K562 (cell line): ENCODE data around the gene MTHFD2. TPM values are rescaled to one million over a fixed set of nuclear protein-coding genes. Genes with fewer than 3 reads are reported as not detected.

Experiments
- CBFA2T2 ChIP-seq: fragments of 450-650 bp; conservative IDR thresholded peaks from 2 replicates; pipeline ENCODE4 v1.6.1; 2017; ENCODE audit warnings: mild to moderate bottlenecking
- CTBP1 ChIP-seq: fragments of 450-650 bp; IDR thresholded peaks from 2 replicates; pipeline ENCODE4 v1.6.1; 2016; ENCODE audit warnings: borderline replicate concordance
- DIDO1 ChIP-seq: fragments of 450-650 bp; IDR thresholded peaks from 2 replicates; pipeline ENCODE4 v1.6.1; 2016; ENCODE audit warnings: low read depth, missing biosample characterization, missing genetic modification characterization
- ETV5 ChIP-seq: sonication (generic); formaldehyde crosslinking; IDR thresholded peaks from 2 replicates; pipeline ENCODE4 v1.4.0; 2020; ENCODE audit warnings: low read depth, mild to moderate bottlenecking, missing genetic modification reagents
- HMBOX1 ChIP-seq: sonication (generic); IDR thresholded peaks from 2 replicates; pipeline ENCODE4 v1.6.1; 2016
- MCM3 ChIP-seq: fragments of 450-650 bp; IDR thresholded peaks from 2 replicates; pipeline ENCODE4 v1.6.1; 2016
- MXI1 ChIP-seq: IDR thresholded peaks from 2 replicates; pipeline ENCODE4 v1.6.1; 2011; ENCODE audit warnings: low read depth, mild to moderate bottlenecking, improper control_type of control experiment, low read length
- NONO ChIP-seq, 2 experiments: fragments of 200-400 bp in 1 of 2; fragments of 450-650 bp in 1 of 2; formaldehyde crosslinking in 1 of 2; IDR thresholded peaks; 2 replicates each; pipeline ENCODE4 v1.6.1; 2017; ENCODE audit warnings: low read depth in 2 of 2, mild to moderate bottlenecking in 2 of 2, moderate library complexity in 2 of 2, low read length in 1 of 2
- PCBP1 ChIP-seq: fragments of 200-400 bp; formaldehyde crosslinking; IDR thresholded peaks from 2 replicates; pipeline ENCODE4 v1.6.1; 2018; ENCODE audit warnings: mild to moderate bottlenecking, low read depth, low read length; ENCODE audit not compliant: poor library complexity, severe bottlenecking
- RB1 ChIP-seq: fragments of 450-650 bp; IDR thresholded peaks from 2 replicates; pipeline ENCODE4 v1.6.1; 2017; ENCODE audit warnings: low read depth, mild to moderate bottlenecking
- RBFOX2 ChIP-seq: fragments of 200-400 bp; formaldehyde crosslinking; IDR thresholded peaks from 2 replicates; pipeline ENCODE4 v1.6.1; 2017; ENCODE audit warnings: low read depth, mild to moderate bottlenecking, low read length, moderate library complexity
- SMAD4 ChIP-seq: fragments of 250-450 bp; sonication (Bioruptor Pico); conservative IDR thresholded peaks from 2 replicates; pipeline ENCODE4 v1.8.0; 2021; ENCODE audit warnings: inconsistent platforms, mild to moderate bottlenecking, moderate library complexity
- ZNF143 ChIP-seq: sonication (generic); formaldehyde crosslinking; IDR thresholded peaks from 2 replicates; pipeline ENCODE4 v1.9.0; 2022; ENCODE audit warnings: mild to moderate bottlenecking, missing genetic modification reagents
- ZNF239 ChIP-seq: fragments of 250-450 bp; sonication (Bioruptor Pico); IDR thresholded peaks from 2 replicates; pipeline ENCODE4 v1.4.0; 2020; ENCODE audit warnings: mild to moderate bottlenecking
- ZNF41 ChIP-seq: fragments of 250-450 bp; sonication (Bioruptor Pico); conservative IDR thresholded peaks from 2 replicates; pipeline ENCODE4 v1.4.0; 2020; ENCODE audit warnings: mild to moderate bottlenecking
- ZNF445 ChIP-seq: fragments of 250-450 bp; sonication (Bioruptor Pico); IDR thresholded peaks from 2 replicates; pipeline ENCODE4 v1.4.0; 2020; ENCODE audit warnings: low read depth, mild to moderate bottlenecking, moderate library complexity
- ZNF785 ChIP-seq: fragments of 250-450 bp; sonication (Bioruptor Pico); IDR thresholded peaks from 2 replicates; pipeline ENCODE4 v1.4.0; 2020; ENCODE audit warnings: mild to moderate bottlenecking
- ZNF830 ChIP-seq: fragments of 250-450 bp; sonication (Bioruptor Pico); IDR thresholded peaks from 2 replicates; pipeline ENCODE4 v1.5.0; 2021; ENCODE audit warnings: mild to moderate bottlenecking
- polyA plus RNA-seq, 8 experiments: library from polyadenylated mRNA; depleted of rRNA in 4 of 8; stranded (reverse) in 5 of 8; unstranded in 3 of 8; fragments of >200 nt; fragmentation: Nextera tagmentation in 2 of 8; fragmentation: Illumina TruSeq in 1 of 8; extraction: Ambion mirVana in 2 of 8; extraction: Trizol in 1 of 8; gene quantifications; 2 replicates each; pipeline versions ENCODE4 v1.2.1 to v1.2.3, GENCODE V29; 2011 to 2014; ENCODE audit warnings: inconsistent platforms in 1 of 8, missing spikeins in 1 of 8
- total RNA-seq, 7 experiments: library from RNA; depleted of rRNA in 6 of 7; stranded (reverse); fragments of >200 nt in 6 of 7; fragmentation: Illumina TruSeq in 2 of 7; extraction: Trizol in 2 of 7; gene quantifications; 2 replicates each; pipeline versions ENCODE4 v1.2.1 to v1.2.3, GENCODE V29; 2011 to 2021; ENCODE audit warnings: low replicate concordance in 1 of 7
- TF ChIP-seq, protein P1 (sequence below): sonication (generic); formaldehyde crosslinking; IDR thresholded peaks from 2 replicates; pipeline ENCODE4 v1.9.0; 2022; ENCODE audit warnings: mild to moderate bottlenecking, missing genetic modification reagents
- TF ChIP-seq, protein P2 (sequence below): fragments of 450-650 bp; IDR thresholded peaks from 2 replicates; pipeline ENCODE4 v1.6.1; 2016; ENCODE audit warnings: antibody characterized with exemption
- TF ChIP-seq, protein P3 (sequence below): fragments of 450-650 bp; IDR thresholded peaks from 2 replicates; pipeline ENCODE4 v1.6.1; 2017; ENCODE audit warnings: mild to moderate bottlenecking, moderate library complexity
- TF ChIP-seq, protein P4 (sequence below): fragments of 450-650 bp; formaldehyde crosslinking; IDR thresholded peaks from 2 replicates; pipeline ENCODE4 v1.4.0; 2022; ENCODE audit warnings: missing genetic modification characterization

The MTHFD2 gene
- total and polyA plus RNA-seq, 9 of the 15 experiments (the other 6 are each of a cell fraction or from before 2014, with no cell fraction given), result 113 to 520 (median 234) TPM

GRCh38 chr2:74186038-74186437 lies 12.4 kb upstream of the MTHFD2 start (continued):
- TF ChIP-seq MCM3 (no peak), RBFOX2 (peak; percentile 52), ZNF41 (CRISPR knock-in tag) (no peak), HMBOX1 (no peak), PCBP1 (no peak), CBFA2T2 (peak; percentile 62), ZNF445 (CRISPR knock-in tag) (no peak), SMAD4 (peak; percentile 73), ZNF830 (CRISPR knock-in tag) (no peak), ZNF239 (CRISPR knock-in tag) (no peak), DIDO1 (tag) (no peak), ZNF143 (CRISPR knock-in tag) (no peak), ETV5 (CRISPR knock-in tag) (no peak), CTBP1 (peak; percentile 55), RB1 (no peak), MXI1 (no peak), ZNF785 (CRISPR knock-in tag) (no peak), NONO (IDR thresholded peaks at IDR 0.05; ENCODE audit: low read depth in 2 of 2, low read length in 1 of 2) (no peak)
- TF ChIP-seq, protein P1, sequence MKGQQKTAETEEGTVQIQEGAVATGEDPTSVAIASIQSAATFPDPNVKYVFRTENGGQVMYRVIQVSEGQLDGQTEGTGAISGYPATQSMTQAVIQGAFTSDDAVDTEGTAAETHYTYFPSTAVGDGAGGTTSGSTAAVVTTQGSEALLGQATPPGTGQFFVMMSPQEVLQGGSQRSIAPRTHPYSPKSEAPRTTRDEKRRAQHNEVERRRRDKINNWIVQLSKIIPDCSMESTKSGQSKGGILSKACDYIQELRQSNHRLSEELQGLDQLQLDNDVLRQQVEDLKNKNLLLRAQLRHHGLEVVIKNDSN (CRISPR knock-in tag), result no peak
- TF ChIP-seq, protein P2, sequence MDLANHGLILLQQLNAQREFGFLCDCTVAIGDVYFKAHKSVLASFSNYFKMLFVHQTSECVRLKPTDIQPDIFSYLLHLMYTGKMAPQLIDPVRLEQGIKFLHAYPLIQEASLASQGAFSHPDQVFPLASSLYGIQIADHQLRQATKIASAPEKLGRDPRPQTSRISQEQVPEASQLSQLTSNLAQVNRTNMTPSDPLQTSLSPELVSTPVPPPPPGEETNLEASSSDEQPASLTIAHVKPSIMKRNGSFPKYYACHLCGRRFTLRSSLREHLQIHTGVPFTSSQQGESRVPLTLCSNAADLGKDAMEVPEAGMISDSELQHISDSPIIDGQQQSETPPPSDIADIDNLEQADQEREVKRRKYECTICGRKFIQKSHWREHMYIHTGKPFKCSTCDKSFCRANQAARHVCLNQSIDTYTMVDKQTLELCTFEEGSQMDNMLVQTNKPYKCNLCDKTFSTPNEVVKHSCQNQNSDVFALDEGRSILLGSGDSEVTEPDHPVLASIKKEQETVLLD, result peak; percentile 57; the same call in 1 of the 2 replicates
- TF ChIP-seq, protein P3, sequence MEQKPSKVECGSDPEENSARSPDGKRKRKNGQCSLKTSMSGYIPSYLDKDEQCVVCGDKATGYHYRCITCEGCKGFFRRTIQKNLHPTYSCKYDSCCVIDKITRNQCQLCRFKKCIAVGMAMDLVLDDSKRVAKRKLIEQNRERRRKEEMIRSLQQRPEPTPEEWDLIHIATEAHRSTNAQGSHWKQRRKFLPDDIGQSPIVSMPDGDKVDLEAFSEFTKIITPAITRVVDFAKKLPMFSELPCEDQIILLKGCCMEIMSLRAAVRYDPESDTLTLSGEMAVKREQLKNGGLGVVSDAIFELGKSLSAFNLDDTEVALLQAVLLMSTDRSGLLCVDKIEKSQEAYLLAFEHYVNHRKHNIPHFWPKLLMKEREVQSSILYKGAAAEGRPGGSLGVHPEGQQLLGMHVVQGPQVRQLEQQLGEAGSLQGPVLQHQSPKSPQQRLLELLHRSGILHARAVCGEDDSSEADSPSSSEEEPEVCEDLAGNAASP, result no peak
- TF ChIP-seq, protein P4, sequence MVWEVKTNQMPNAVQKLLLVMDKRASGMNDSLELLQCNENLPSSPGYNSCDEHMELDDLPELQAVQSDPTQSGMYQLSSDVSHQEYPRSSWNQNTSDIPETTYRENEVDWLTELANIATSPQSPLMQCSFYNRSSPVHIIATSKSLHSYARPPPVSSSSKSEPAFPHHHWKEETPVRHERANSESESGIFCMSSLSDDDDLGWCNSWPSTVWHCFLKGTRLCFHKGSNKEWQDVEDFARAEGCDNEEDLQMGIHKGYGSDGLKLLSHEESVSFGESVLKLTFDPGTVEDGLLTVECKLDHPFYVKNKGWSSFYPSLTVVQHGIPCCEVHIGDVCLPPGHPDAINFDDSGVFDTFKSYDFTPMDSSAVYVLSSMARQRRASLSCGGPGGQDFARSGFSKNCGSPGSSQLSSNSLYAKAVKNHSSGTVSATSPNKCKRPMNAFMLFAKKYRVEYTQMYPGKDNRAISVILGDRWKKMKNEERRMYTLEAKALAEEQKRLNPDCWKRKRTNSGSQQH (CRISPR knock-in tag), result no peak
